IMR-90 (cell line): ENCODE data around the gene FHL5. TPM values are rescaled to one million over a fixed set of nuclear protein-coding genes. Genes with fewer than 3 reads are reported as not detected.

Experiments
- ATAC-seq: fragments of 200-7000 bp; cut with Tn5 transposase; 2 replicates; pipeline ENCODE4 v1.9.1; 2020; ENCODE audit warnings: low read depth, mild to moderate bottlenecking, moderate library complexity
- BruUV-seq: library from RNA; stranded (reverse); fragments of 400-500 nt; replicated peaks from 2 replicates; lab custom pipeline; 2021; lab: Mats Ljungman, UMichigan
- CTCF ChIA-PET: fragments of 300-600 bp; formaldehyde crosslinking; extraction: SDS; loops from one replicate; lab custom pipeline; 2021; ENCODE audit warnings: antibody characterized with exemption; lab: Yijun Ruan, JAX
- POLR2A ChIA-PET: fragments of 300-600 bp; sonication (Branson Sonifier 250); formaldehyde crosslinking; loops from one replicate; lab custom pipeline; 2022; ENCODE audit warnings: antibody characterized with exemption; ENCODE audit not compliant: unreplicated experiment; lab: Charles Lee
- DNase-seq: peaks from one replicate; pipeline ENCODE4 v3.0.0; 2013
- H2AFZ ChIP-seq: replicated peaks from 2 replicates; pipeline ENCODE3; 2013; ENCODE audit warnings: low read length, mild to moderate bottlenecking; ENCODE audit not compliant: poor library complexity
- H2AK5ac ChIP-seq: 2 replicates; pipeline ENCODE4 v1.6.1; 2013; ENCODE audit warnings: low read depth, low read length, inconsistent platforms
- H2AK9ac ChIP-seq: replicated peaks from 2 replicates; pipeline ENCODE3; 2013; ENCODE audit warnings: mild to moderate bottlenecking, low read depth, low read length, moderate library complexity; ENCODE audit not compliant: poor library complexity
- H2BK120ac ChIP-seq: 2 replicates; pipeline ENCODE4 v1.6.1; 2013; ENCODE audit warnings: low read depth, low read length, inconsistent platforms
- H2BK15ac ChIP-seq: 3 replicates; pipeline ENCODE4 v1.6.1; 2013; ENCODE audit warnings: low read depth, low read length, inconsistent platforms
- H2BK20ac ChIP-seq: 2 replicates; pipeline ENCODE4 v1.6.1; 2013; ENCODE audit warnings: low read depth, mild to moderate bottlenecking, inconsistent platforms, low read length, moderate library complexity
- H2BK5ac ChIP-seq: 2 replicates; pipeline ENCODE4 v1.6.1; 2013; ENCODE audit warnings: mild to moderate bottlenecking, low read depth, low read length, inconsistent platforms; ENCODE audit not compliant: poor library complexity, severe bottlenecking
- H3K14ac ChIP-seq: replicated peaks from 2 replicates; pipeline ENCODE4 v1.6.1; 2013; ENCODE audit warnings: low read depth, low read length, inconsistent platforms
- H3K18ac ChIP-seq: 2 replicates; pipeline ENCODE4 v1.6.1; 2013; ENCODE audit warnings: low read depth, low read length, control low read depth
- H3K23ac ChIP-seq: 2 replicates; pipeline ENCODE4 v1.6.1; 2013; ENCODE audit warnings: low read depth, low read length, inconsistent platforms
- H3K27ac ChIP-seq: 2 replicates; pipeline ENCODE4 v1.5.1; 2013; ENCODE audit warnings: mild to moderate bottlenecking, control low read depth, low read length; ENCODE audit not compliant: insufficient read depth
- H3K27me3 ChIP-seq: 2 replicates; pipeline ENCODE4 v1.6.1; 2013; ENCODE audit warnings: low read length; ENCODE audit not compliant: control insufficient read depth, insufficient read depth
- H3K36me3 ChIP-seq: 2 replicates; pipeline ENCODE4 v1.6.1; 2013; ENCODE audit warnings: low read length, mixed read lengths; ENCODE audit not compliant: control insufficient read depth, insufficient read depth
- H3K4ac ChIP-seq: 2 replicates; pipeline ENCODE4 v1.6.1; 2013; ENCODE audit warnings: low read depth, low read length, inconsistent platforms
- H3K4me1 ChIP-seq: 2 replicates; pipeline ENCODE4 v1.6.1; 2013; ENCODE audit warnings: low read length, mixed read lengths; ENCODE audit not compliant: control insufficient read depth, insufficient read depth
- H3K4me2 ChIP-seq: 2 replicates; pipeline ENCODE4 v1.6.1; 2013; ENCODE audit warnings: low read depth, mild to moderate bottlenecking, control low read depth, low read length, moderate library complexity
- H3K4me3 ChIP-seq: 2 replicates; pipeline ENCODE4 v1.5.1; 2013; ENCODE audit warnings: low read depth, mild to moderate bottlenecking, control low read depth, low read length, moderate library complexity; ENCODE audit not compliant: insufficient read depth
- H3K56ac ChIP-seq: 2 replicates; pipeline ENCODE4 v1.6.1; 2013; ENCODE audit warnings: low read length, inconsistent platforms; ENCODE audit not compliant: insufficient read depth; ENCODE audit errors: extremely low read depth
- H3K79me1 ChIP-seq, 2 experiments: 2 replicates each; pipeline ENCODE4 v1.6.1; 2013; ENCODE audit warnings: low read length in 2 of 2, inconsistent platforms in 1 of 2, low read depth in 1 of 2
- H3K9ac ChIP-seq: 2 replicates; pipeline ENCODE4 v1.6.1; 2013; ENCODE audit warnings: low read depth, low read length, control low read depth
- H3K9me1 ChIP-seq: 2 replicates; pipeline ENCODE4 v1.6.1; 2013; ENCODE audit warnings: low read length, inconsistent platforms; ENCODE audit not compliant: insufficient read depth
- H3K9me3 ChIP-seq: 2 replicates; pipeline ENCODE4 v1.6.1; 2013; ENCODE audit warnings: low read length; ENCODE audit not compliant: control insufficient read depth, insufficient read depth
- H4K20me1 ChIP-seq: 2 replicates; pipeline ENCODE4 v1.6.1; 2013; ENCODE audit warnings: low read length, inconsistent platforms; ENCODE audit not compliant: insufficient read depth
- H4K5ac ChIP-seq: 2 replicates; pipeline ENCODE4 v1.6.1; 2013; ENCODE audit warnings: mild to moderate bottlenecking, low read depth, low read length, control low read depth
- H4K8ac ChIP-seq, 2 experiments: 2 replicates each; pipeline ENCODE4 v1.6.1; 2013; ENCODE audit warnings: low read depth in 2 of 2, low read length in 2 of 2, control low read depth in 1 of 2, inconsistent platforms in 1 of 2
- H4K91ac ChIP-seq: 2 replicates; pipeline ENCODE4 v1.6.1; 2013; ENCODE audit warnings: low read depth, low read length, inconsistent platforms; ENCODE audit not compliant: insufficient read depth
- CHD1 ChIP-seq: IDR thresholded peaks from 2 replicates; pipeline ENCODE4 v1.6.1; 2012; ENCODE audit warnings: low read depth, low read length, improper control_type of control experiment
- POLR2A ChIP-seq: IDR thresholded peaks from 2 replicates; pipeline ENCODE4 v1.6.1; 2012; ENCODE audit warnings: mild to moderate bottlenecking, low read depth, low read length
- WGBS, 2 experiments: methylation state at CpG; one replicate each; pipeline versions ENCODE4 v1.1.5 to v1.1.7; 2013; ENCODE audit warnings: missing lambda C conversion rate in 2 of 2; ENCODE audit not compliant: insufficient read length in 1 of 2; ENCODE audit errors: extremely low coverage in 2 of 2; 5-methylcytosine and 5-hydroxymethylcytosine counted together
- dilution Hi-C: fragments of 300-500 bp; cut with HindIII; formaldehyde crosslinking; loops from one replicate; pipeline ENCODE4 v1.14.3; 2018; ENCODE audit warnings: low sequenced_read_pairs; ENCODE audit not compliant: unreplicated experiment
- in situ Hi-C: fragments of 300-500 bp; cut with MboI; formaldehyde crosslinking; loops from 3 replicates; pipeline ENCODE4 v1.14.3; 2019; ENCODE audit warnings: low sequenced_read_pairs, inconsistent platforms, mixed read lengths
- intact Hi-C: fragments of 100-400 bp; cut with micrococcal nuclease; formaldehyde crosslinking; loops from 2 replicates; pipeline ENCODE4 v1.10.0; 2022
- polyA plus RNA-seq, 3 experiments: library from polyadenylated mRNA; depleted of rRNA; stranded (reverse); fragments of >200 nt; gene quantifications; 2 replicates each; pipeline ENCODE4 v1.2.3, GENCODE V29; 2012; ENCODE audit warnings: low replicate concordance in 1 of 3
- total RNA-seq: library from RNA; depleted of rRNA; stranded (reverse); fragments of >200 nt; gene quantifications from 2 replicates; pipeline ENCODE4 v1.2.3, GENCODE V29; 2012

Gene FHL5
- total and polyA plus RNA-seq, 2 of the 4 experiments (the other 2 are of a cell fraction) = not detected

GRCh38 chr6:96652552-96652951, 89.6 kb downstream of the FHL5 start:
- ATAC-seq (no peak), DNase-seq (no peak)
- H3K36me3 ChIP-seq = no peaks in the 10 kb centered on the region
- no peak overlapping the region for H3K14ac ChIP-seq
- no peak overlapping the region for H3K27ac ChIP-seq
- TF ChIP-seq POLR2A (no peak), CHD1 (no peak)
- no peak overlapping the region for H3K18ac ChIP-seq
- intact Hi-C loops (no loop called here), in situ Hi-C loops (no loop called here), dilution Hi-C loops (no loop called here)
- no peak overlapping the region for H2BK20ac ChIP-seq
- no peak overlapping the region for H4K5ac ChIP-seq
- H4K8ac ChIP-seq = no peak overlapping the region
- H3K4ac ChIP-seq = no peak overlapping the region
- no peaks in the 10 kb centered on the region for H3K79me1 ChIP-seq
- no peaks in the 10 kb centered on the region for H3K9me3 ChIP-seq
- CTCF ChIA-PET = interaction anchor here (0.6 kb wide), 2 partner anchors 10 to 46 kb away, joined by 3 read pairs; no protein-coding TSS in a partner anchor
- H3K27me3 ChIP-seq = no peaks in the 10 kb centered on the region
- no CpG with 5 or more reads among the region's 2 CpGs for WGBS, 2 experiments
- no TSS peak for BruUV-seq
- no peaks in the 10 kb centered on the region for H4K20me1 ChIP-seq
- no peak overlapping the region for H3K9ac ChIP-seq
- H3K4me2 ChIP-seq = no peak overlapping the region
- H3K23ac ChIP-seq = no peak overlapping the region
- no peak overlapping the region for H4K91ac ChIP-seq
- H3K9me1 ChIP-seq = no peaks in the 10 kb centered on the region
- no peak overlapping the region for H2AK9ac ChIP-seq
- no peak overlapping the region for H3K56ac ChIP-seq
- no peak overlapping the region for H3K4me3 ChIP-seq
- POLR2A ChIA-PET = no interaction called here
- H2BK15ac ChIP-seq = no peak overlapping the region
- H2BK120ac ChIP-seq = no peak overlapping the region
- no peak overlapping the region for H2BK5ac ChIP-seq
- no peak overlapping the region for H2AFZ ChIP-seq
- H2AK5ac ChIP-seq = no peak overlapping the region
- H3K4me1 ChIP-seq = no peaks in the 10 kb centered on the region
